ENCODE measurements around the gene CDH4. TPM values are rescaled to one million over a fixed set of nuclear protein-coding genes. Genes with fewer than 3 reads are reported as not detected.

The CDH4 gene
- total RNA-seq, 3 donors from 2014 or later (not counting 1 experiment from before 2014, with no cell fraction given), result 0.18 TPM; not detected in 2

- no peaks in the 10 kb centered on the region for H3K36me3 Mint-ChIP-seq
These were observed 723.5 kb downstream of the CDH4 start for GRCh38 chr20:61975407-61976129.

GRCh38 chr20:61976263-61976643 lies 724.2 kb downstream of the CDH4 start:
- ATAC-seq, result no peak
- H3K27ac Mint-ChIP-seq, result no peak overlapping the region
- Histone ChIP-seq H3K27ac (ENCODE audit: low read length) (no peak overlapping the region), H3K4me3 (ENCODE audit: low read length) (no peak overlapping the region), H3K27me3 (ENCODE audit: control insufficient read depth, insufficient read depth, low read length) (no peaks in the 10 kb centered on the region), H3K9me3 (ENCODE audit: control insufficient read depth, insufficient read depth, low read length) (no peaks in the 10 kb centered on the region), H3K36me3 (ENCODE audit: control insufficient read depth, insufficient read depth, low read length) (peaks cover 20% of the 10 kb centered on the region), H3K4me1 (ENCODE audit: control insufficient read depth, insufficient read depth, low read length) (peaks cover 14% of the 10 kb centered on the region)
- intact Hi-C loops (cut with micrococcal nuclease), result no loop called here
- H3K4me1 Mint-ChIP-seq, result peaks cover 11 to 20% of the 10 kb centered on the region in 2 donors
- no peak for TF ChIP-seq CTCF (IDR thresholded peaks at IDR 0.05)
- H3K9me3 Mint-ChIP-seq, result peaks cover 0 to 2% of the 10 kb centered on the region in 2 donors
- peaks cover 4% of the 10 kb centered on the region for H3K36me3 Mint-ChIP-seq
- DNase-seq, result no peak
- no peaks in the 10 kb centered on the region for H3K27me3 Mint-ChIP-seq (ENCODE audit: low read depth in 2 of 2)
- H3K4me3 Mint-ChIP-seq, result no peak overlapping the region
- 96% methylated on average over 9 of the region's 9 CpGs for WGBS (ENCODE audit: insufficient coverage)

More at GRCh38 chr20:61975407-61976129, 723.5 kb downstream of the CDH4 start:
- DNase-seq (no peak), ATAC-seq (no peak)
- H3K4me3 Mint-ChIP-seq, result no peak overlapping the region
- peaks cover 5 to 13% of the 10 kb centered on the region in 2 donors for H3K4me1 Mint-ChIP-seq
- no peak overlapping the region for H3K27ac ChIP-seq (ENCODE audit: low read length)
- no peaks in the 10 kb centered on the region for H3K9me3 ChIP-seq (ENCODE audit: control insufficient read depth, insufficient read depth, low read length)
- 97% methylated on average over 10 of the region's 11 CpGs for WGBS (ENCODE audit: insufficient coverage)
- peaks cover 20% of the 10 kb centered on the region for H3K36me3 ChIP-seq (ENCODE audit: control insufficient read depth, insufficient read depth, low read length)
- peaks cover 8% of the 10 kb centered on the region for H3K4me1 ChIP-seq (ENCODE audit: control insufficient read depth, insufficient read depth, low read length)
- intact Hi-C loops (cut with micrococcal nuclease), result no loop called here
- no peak overlapping the region for H3K4me3 ChIP-seq (ENCODE audit: low read length)
- no peak overlapping the region for H3K27ac Mint-ChIP-seq
- no peaks in the 10 kb centered on the region for H3K27me3 ChIP-seq (ENCODE audit: control insufficient read depth, insufficient read depth, low read length)
- no peaks in the 10 kb centered on the region for H3K27me3 Mint-ChIP-seq (ENCODE audit: low read depth in 2 of 2)
- TF ChIP-seq CTCF (IDR thresholded peaks at IDR 0.05), result no peak
- H3K9me3 Mint-ChIP-seq, result no peaks in the 10 kb centered on the region

GRCh38 chr20:61976644-61977418 lies 724.8 kb downstream of the CDH4 start:
- peaks cover 20% of the 10 kb centered on the region for H3K36me3 ChIP-seq (ENCODE audit: control insufficient read depth, insufficient read depth, low read length)

More at GRCh38 chr20:61976644-61977418, 724.8 kb downstream of the CDH4 start:
- no peak overlapping the region for H3K4me3 ChIP-seq (ENCODE audit: low read length)
- peaks cover 5% of the 10 kb centered on the region for H3K9me3 ChIP-seq (ENCODE audit: control insufficient read depth, insufficient read depth, low read length)
- 97% methylated on average over 45 of the region's 45 CpGs for WGBS (ENCODE audit: insufficient coverage)
- H3K4me1 ChIP-seq (ENCODE audit: control insufficient read depth, insufficient read depth, low read length), result peaks cover 20% of the 10 kb centered on the region
- Mint-ChIP-seq H3K9me3 (peaks cover 3 to 5% of the 10 kb centered on the region in 2 donors), H3K27ac (no peak overlapping the region), H3K36me3 (peaks cover 8% of the 10 kb centered on the region), H3K4me3 (no peak overlapping the region), H3K27me3 (ENCODE audit: low read depth in 2 of 2) (no peaks in the 10 kb centered on the region), H3K4me1 (peaks cover 17 to 26% of the 10 kb centered on the region in 2 donors)
- DNase-seq (no peak), ATAC-seq (no peak)
- intact Hi-C loops (cut with micrococcal nuclease), result no loop called here
- TF ChIP-seq CTCF (IDR thresholded peaks at IDR 0.05), result no peak
- H3K27me3 ChIP-seq (ENCODE audit: control insufficient read depth, insufficient read depth, low read length), result no peaks in the 10 kb centered on the region
- no peak overlapping the region for H3K27ac ChIP-seq (ENCODE audit: low read length)
